Upper lobe of left lung (tissue), 6 donors: Measurements from ENCODE around the gene LHX3. TPM values are rescaled to one million over a fixed set of nuclear protein-coding genes. Genes with fewer than 3 reads are reported as not detected.
A peak's percentile ranks its signal among the peaks of the same experiment; 100 is the strongest.
"Not testable (repeated sequence)": the region's sequence is repeated elsewhere in the genome, so short reads cannot be mapped to it uniquely, and the experiment has no call there.

Experiments used
- ATAC-seq, 2 donors: fragments of 200-7000 bp; cut with Tn5 transposase; one replicate each; pipeline ENCODE4 v1.9.1; 2022; ENCODE audit warnings: mild to moderate bottlenecking in 2 of 2, moderate library complexity in 2 of 2; ENCODE audit not compliant: low FRiP score in 2 of 2
- DNase-seq, 2 donors: peaks; one replicate each; pipeline ENCODE4 v3.0.0-alpha.2; 2019 to 2020
- H3K27ac ChIP-seq, 4 donors: fragments of 200-600 bp; sonication (generic); one replicate each; pipeline ENCODE4 v1.5.1; 2016 to 2019
- H3K27me3 ChIP-seq, 4 donors: fragments of 200-600 bp; sonication (generic); one replicate each; pipeline ENCODE4 v1.5.1; 2017 to 2019
- H3K36me3 ChIP-seq, 4 donors: fragments of 200-600 bp; sonication (generic); one replicate each; pipeline ENCODE4 v1.5.1; 2016 to 2019
- H3K4me1 ChIP-seq, 4 donors: fragments of 200-600 bp; sonication (generic); one replicate each; pipeline ENCODE4 v1.5.1; 2018 to 2019
- H3K4me3 ChIP-seq, 4 donors: fragments of 200-600 bp; sonication (generic); one replicate each; pipeline ENCODE4 v1.5.1; 2017 to 2019; ENCODE audit warnings: mild to moderate bottlenecking in 2 of 4, moderate library complexity in 1 of 4
- H3K9me3 ChIP-seq, 4 donors: fragments of 200-600 bp; sonication (generic); one replicate each; pipeline ENCODE4 v1.5.1; 2018 to 2019
- EP300 ChIP-seq, 4 donors: sonication (generic); formaldehyde crosslinking; IDR thresholded peaks; one replicate each; pipeline ENCODE4 v1.5.1; 2017; ENCODE audit warnings: antibody characterized with exemption in 4 of 4, control low read depth in 2 of 4
- POLR2A ChIP-seq, 4 donors: fragments of 450-650 bp; IDR thresholded peaks; one replicate each; pipeline ENCODE4 v1.5.1; 2016 to 2017; ENCODE audit warnings: antibody characterized with exemption in 4 of 4, mild to moderate bottlenecking in 2 of 4
- POLR2AphosphoS5 ChIP-seq, 2 donors: sonication (generic); formaldehyde crosslinking; IDR thresholded peaks; one replicate each; pipeline ENCODE4 v1.5.1; 2017; ENCODE audit warnings: antibody characterized with exemption in 2 of 2
- WGBS, 2 donors: methylation state at CpG; one replicate each; pipeline ENCODE4 v1.1.5; 2017 to 2018; 5-methylcytosine and 5-hydroxymethylcytosine counted together
- total RNA-seq, 6 donors: library from RNA; depleted of rRNA in 4 of 6; stranded (reverse); fragments of >200 nt in 4 of 6; gene quantifications; one replicate each; pipeline versions ENCODE4 v1.1.0 to v1.2.1, GENCODE V29; 2016 to 2021
- TF ChIP-seq, protein P1 (sequence below), 6 experiments: fragments of 450-650 bp in 4 of 6; fragments of 200-600 bp in 2 of 6; sonication (generic) in 2 of 6; IDR thresholded peaks; one replicate each; pipeline ENCODE4 v1.5.1; 2016 to 2019; ENCODE audit warnings: antibody characterized with exemption in 6 of 6
- donor health status: DM: no; HTN: no; CAD: no; lungs with moderate emphysema.
- donor health status: DM: no; HTN: yes; CAD: no; lungs with severe emphysema.

Gene LHX3
- total RNA-seq, 6 donors from 2014 or later, result 0.20 TPM; not detected in 5

GRCh38 chr9:136151214-136151804 lies 53.6 kb downstream of the LHX3 start:
- no peak for TF ChIP-seq EP300 (IDR thresholded peaks at IDR 0.05)
- TF ChIP-seq, protein P1, sequence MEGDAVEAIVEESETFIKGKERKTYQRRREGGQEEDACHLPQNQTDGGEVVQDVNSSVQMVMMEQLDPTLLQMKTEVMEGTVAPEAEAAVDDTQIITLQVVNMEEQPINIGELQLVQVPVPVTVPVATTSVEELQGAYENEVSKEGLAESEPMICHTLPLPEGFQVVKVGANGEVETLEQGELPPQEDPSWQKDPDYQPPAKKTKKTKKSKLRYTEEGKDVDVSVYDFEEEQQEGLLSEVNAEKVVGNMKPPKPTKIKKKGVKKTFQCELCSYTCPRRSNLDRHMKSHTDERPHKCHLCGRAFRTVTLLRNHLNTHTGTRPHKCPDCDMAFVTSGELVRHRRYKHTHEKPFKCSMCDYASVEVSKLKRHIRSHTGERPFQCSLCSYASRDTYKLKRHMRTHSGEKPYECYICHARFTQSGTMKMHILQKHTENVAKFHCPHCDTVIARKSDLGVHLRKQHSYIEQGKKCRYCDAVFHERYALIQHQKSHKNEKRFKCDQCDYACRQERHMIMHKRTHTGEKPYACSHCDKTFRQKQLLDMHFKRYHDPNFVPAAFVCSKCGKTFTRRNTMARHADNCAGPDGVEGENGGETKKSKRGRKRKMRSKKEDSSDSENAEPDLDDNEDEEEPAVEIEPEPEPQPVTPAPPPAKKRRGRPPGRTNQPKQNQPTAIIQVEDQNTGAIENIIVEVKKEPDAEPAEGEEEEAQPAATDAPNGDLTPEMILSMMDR (IDR thresholded peaks at IDR 0.05), result no peak
- TF ChIP-seq POLR2A (IDR thresholded peaks at IDR 0.05), result no peak
- no peak for TF ChIP-seq POLR2AphosphoS5 (IDR thresholded peaks at IDR 0.05)

DNA sequence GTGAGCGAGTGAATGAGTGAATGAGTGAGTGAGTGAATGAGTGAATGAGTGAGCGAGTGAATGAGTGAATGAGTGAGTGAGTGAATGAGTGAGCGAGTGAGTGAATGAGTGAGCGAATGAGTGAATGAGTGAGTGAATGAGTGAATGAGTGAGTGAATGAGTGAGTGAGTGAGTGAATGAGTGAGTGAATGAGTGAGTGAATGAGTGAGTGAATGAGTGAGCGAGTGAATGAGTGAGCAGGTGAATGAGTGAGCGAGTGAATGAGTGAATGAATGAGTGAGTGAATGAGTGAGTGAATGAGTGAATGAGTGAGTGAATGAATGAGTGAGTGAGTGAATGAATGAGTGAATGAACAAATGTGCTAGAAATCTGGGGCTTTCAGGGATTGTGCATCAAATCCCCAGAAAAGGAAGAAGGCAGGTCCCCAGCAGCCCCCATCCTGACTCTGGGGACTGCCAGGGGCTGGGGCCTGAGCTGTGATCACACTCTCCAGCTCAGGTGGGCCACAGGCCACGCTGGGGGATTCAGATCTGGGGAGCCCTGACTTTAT lies 54.2 kb downstream of the LHX3 start:
- not testable (repeated sequence) for H3K27ac ChIP-seq, H3K4me1 ChIP-seq, H3K4me3 ChIP-seq, H3K36me3 ChIP-seq, ATAC-seq, DNase-seq, H3K9me3 ChIP-seq
- 72 to 76% methylated on average over 7 of the region's 7 CpGs for WGBS, 2 donors
- peaks cover 0 to 15% (median 4%) of the 10 kb centered on the region in 4 donors for H3K27me3 ChIP-seq

More at GRCh38 chr9:136151214-136151804, 53.6 kb downstream of the LHX3 start:
- ATAC-seq (no peak), DNase-seq (peak in 1 of 2 donors; percentile 42)
- no peak overlapping the region for H3K27ac ChIP-seq
- peaks cover 0 to 15% (median 4%) of the 10 kb centered on the region in 4 donors for H3K27me3 ChIP-seq
- H3K36me3 ChIP-seq, result no peaks in the 10 kb centered on the region
- no peaks in the 10 kb centered on the region for H3K9me3 ChIP-seq
- 47 to 48% methylated on average over 22 to 25 of the region's 25 CpGs for WGBS, 2 donors
- H3K4me3 ChIP-seq, result no peak overlapping the region
- no peaks in the 10 kb centered on the region for H3K4me1 ChIP-seq

GRCh38 chr9:136149853-136150252 lies 55.1 kb downstream of the LHX3 start:
- Histone ChIP-seq H3K27ac (no peak overlapping the region), H3K9me3 (no peaks in the 10 kb centered on the region), H3K4me1 (no peaks in the 10 kb centered on the region), H3K4me3 (no peak overlapping the region), H3K36me3 (no peaks in the 10 kb centered on the region), H3K27me3 (peaks cover 0 to 15% (median 4%) of the 10 kb centered on the region in 4 donors)
- DNase-seq (peak in 1 of 2 donors; percentile 60), ATAC-seq (no peak)
- 66 to 82% methylated on average over 3 to 6 of the region's 9 CpGs for WGBS, 2 donors
- TF ChIP-seq POLR2AphosphoS5 (IDR thresholded peaks at IDR 0.05) (no peak), POLR2A (IDR thresholded peaks at IDR 0.05) (no peak), EP300 (IDR thresholded peaks at IDR 0.05) (no peak)
- TF ChIP-seq, protein P1 (IDR thresholded peaks at IDR 0.05), result no peak

DNA sequence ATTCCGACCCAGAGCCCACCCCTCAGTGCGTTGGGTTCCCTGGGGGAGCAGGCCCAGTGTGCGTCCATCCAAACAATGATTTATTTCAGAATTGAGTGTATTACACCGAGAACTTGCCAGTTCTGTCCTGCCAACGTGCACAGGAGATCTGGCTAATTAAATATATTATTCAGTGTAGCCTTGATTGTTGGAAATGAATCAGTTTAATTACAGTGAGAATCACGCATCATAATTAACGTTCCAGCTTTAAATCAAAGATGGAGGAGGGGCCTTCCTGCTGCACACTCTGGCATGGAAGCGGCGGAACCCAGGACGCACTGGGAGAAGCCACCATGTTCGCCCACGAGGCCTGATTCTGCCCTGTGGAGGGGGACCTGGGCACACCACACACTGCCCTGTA lies 55.6 kb downstream of the LHX3 start:
- DNase-seq (peak in 1 of 2 donors; percentile 34), ATAC-seq (no peak)
- no peaks in the 10 kb centered on the region for H3K36me3 ChIP-seq
- H3K4me3 ChIP-seq, result no peak overlapping the region
- H3K27me3 ChIP-seq, result peaks cover 0 to 15% (median 4%) of the 10 kb centered on the region in 4 donors
- H3K9me3 ChIP-seq, result no peaks in the 10 kb centered on the region
- TF ChIP-seq EP300 (IDR thresholded peaks at IDR 0.05) (no peak), POLR2AphosphoS5 (IDR thresholded peaks at IDR 0.05) (no peak)
- TF ChIP-seq, protein P1 (IDR thresholded peaks at IDR 0.05), result no peak
- H3K4me1 ChIP-seq, result no peaks in the 10 kb centered on the region
- no peak overlapping the region for H3K27ac ChIP-seq
- WGBS, 2 donors, result 85 to 88% methylated on average over 11 of the region's 12 CpGs

- ATAC-seq (no peak), DNase-seq (peak in 1 of 2 donors; percentile 61)
- no peak overlapping the region for H3K4me3 ChIP-seq
- H3K36me3 ChIP-seq, result no peaks in the 10 kb centered on the region
- no peak overlapping the region for H3K27ac ChIP-seq
- WGBS, 2 donors, result 83 to 100% methylated on average over 1 to 11 of the region's 14 CpGs
- H3K27me3 ChIP-seq, result peaks cover 0 to 15% (median 4%) of the 10 kb centered on the region in 4 donors
- TF ChIP-seq POLR2A (IDR thresholded peaks at IDR 0.05), result no peak
- TF ChIP-seq EP300 (IDR thresholded peaks at IDR 0.05), result no peak
- no peak for TF ChIP-seq POLR2AphosphoS5 (IDR thresholded peaks at IDR 0.05)
- TF ChIP-seq, protein P1 (IDR thresholded peaks at IDR 0.05), result no peak
- no peaks in the 10 kb centered on the region for H3K9me3 ChIP-seq
- no peaks in the 10 kb centered on the region for H3K4me1 ChIP-seq
Observed at GRCh38 chr9:136148766-136149165, 56.2 kb downstream of the LHX3 start.
